ENCODE data around the gene NGEF. TPM values are rescaled to one million over a fixed set of nuclear protein-coding genes. Genes with fewer than 3 reads are reported as not detected.

Gene NGEF
- total and polyA plus RNA-seq, 10 of the 15 experiments (the other 5 are each of a cell fraction or from before 2014, with no cell fraction given): 0.12 TPM; not detected in 9

- H3K79me2 ChIP-seq (ENCODE audit: control insufficient read depth, insufficient read depth, low read length): no peaks in the 10 kb centered on the region
- intact Hi-C loops (cut with micrococcal nuclease; ENCODE audit: unreplicated experiment) (no loop called here), in situ Hi-C loops (cut with MboI) (no loop called here)
- POLR2A ChIA-PET: interaction anchor here (0.6 to 0.9 kb wide), 3 partner anchors 11 to 52 kb away, joined by 3 to 5 read pairs (median 3); partner anchors contain the start of gene INPP5D
- no peak overlapping the region for H3K9ac ChIP-seq (ENCODE audit: control insufficient read depth, insufficient read depth, low read length)
- H3K4me2 ChIP-seq (ENCODE audit: control insufficient read depth, insufficient read depth): no peak overlapping the region
- no peaks in the 10 kb centered on the region for H3K9me3 ChIP-seq (replicated peaks; ENCODE audit: control insufficient read depth, insufficient read depth, low read length)
- DNase-seq (ENCODE audit: low read depth, low spot score) (no peak), ATAC-seq (peak; percentile 51; the same call in 2 of the 3 replicates), FAIRE-seq (peak; percentile 13)
- RAD21 ChIA-PET (ENCODE audit: unreplicated experiment): no interaction called here
- H3K36me3 ChIP-seq (ENCODE audit: control insufficient read depth in 2 of 2, insufficient read depth in 2 of 2, low read length in 1 of 2): no peaks in the 10 kb centered on the region
- CTCF ChIA-PET: interaction anchor here (0.8 to 1.9 kb wide), 4 partner anchors 20 to 201 kb away, joined by 3 to 7 read pairs (median 4); no protein-coding TSS in a partner anchor
- H3K4me3 ChIP-seq: no peak overlapping the region
- H3K4me1 ChIP-seq (ENCODE audit: control insufficient read depth, insufficient read depth, low read length): no peaks in the 10 kb centered on the region
- H3K27ac ChIP-seq (ENCODE audit: control insufficient read depth, insufficient read depth): no peak overlapping the region
- 0 out of 4 replicates have a peak, but pooled peaks cover 0 to 2% of the 10 kb centered on the region in 2 experiments for H3K27me3 ChIP-seq (replicated peaks in 1 of 2; ENCODE audit: control insufficient read depth in 2 of 2, insufficient read depth in 2 of 2, low read length in 1 of 2)
- no TSS peak for BruUV-seq (replicated peaks)
- WGBS (ENCODE audit: insufficient coverage, insufficient replicate concordance, low lambda C conversion rate, missing lambda C conversion rate): 34% methylated on average over 4 of the region's 4 CpGs
- SMC1A ChIA-PET (ENCODE audit: uncharacterized antibody, unreplicated experiment): interaction anchor here (1.6 to 1.8 kb wide), 3 partner anchors 11 to 202 kb away, joined by 3 to 9 read pairs (median 3); partner anchors contain the start of genes ATG16L1 and INPP5D
- no peak for TF ChIP-seq MYC (IDR thresholded peaks at IDR 0.05; ENCODE audit: insufficient read depth, insufficient read length, insufficient replicate concordance, low read length, severe bottlenecking)
- TF ChIP-seq RAD21 (IDR thresholded peaks at IDR 0.05; ENCODE audit: insufficient read depth, low read depth, low read length): 0 out of 2 replicates have a peak, but pooled peaks have one; percentile 11
- no peak overlapping the region for H2AFZ ChIP-seq (ENCODE audit: control insufficient read depth, low read depth, low read length)
- H4K20me1 ChIP-seq (ENCODE audit: control insufficient read depth, insufficient read depth): no peaks in the 10 kb centered on the region; the same call in 1 of the 2 replicates
Measured at GRCh38 chr2:233049194-233049761, 36.2 kb upstream of the NGEF start.

- Histone ChIP-seq H3K4me2 (ENCODE audit: control insufficient read depth, insufficient read depth) (no peak overlapping the region), H4K20me1 (ENCODE audit: control insufficient read depth, insufficient read depth) (no peaks in the 10 kb centered on the region; the same call in 1 of the 2 replicates), H3K4me3 (no peak overlapping the region), H3K9me3 (replicated peaks; ENCODE audit: control insufficient read depth, insufficient read depth, low read length) (no peaks in the 10 kb centered on the region), H3K27me3 (replicated peaks in 1 of 2; ENCODE audit: control insufficient read depth in 2 of 2, insufficient read depth in 2 of 2, low read length in 1 of 2) (0 out of 4 replicates have a peak, but pooled peaks cover 0 to 2% of the 10 kb centered on the region in 2 experiments), H3K9ac (ENCODE audit: control insufficient read depth, insufficient read depth, low read length) (no peak overlapping the region), H3K36me3 (ENCODE audit: control insufficient read depth in 2 of 2, insufficient read depth in 2 of 2, low read length in 1 of 2) (no peaks in the 10 kb centered on the region), H3K27ac (ENCODE audit: control insufficient read depth, insufficient read depth) (no peak overlapping the region), H2AFZ (ENCODE audit: control insufficient read depth, low read depth, low read length) (no peak overlapping the region), H3K4me1 (ENCODE audit: control insufficient read depth, insufficient read depth, low read length) (no peaks in the 10 kb centered on the region), H3K79me2 (ENCODE audit: control insufficient read depth, insufficient read depth, low read length) (no peaks in the 10 kb centered on the region)
- CTCF ChIA-PET: interaction anchor here (0.7 to 1.9 kb wide), 4 partner anchors 19 to 237 kb away, joined by 3 to 7 read pairs (median 4); no protein-coding TSS in a partner anchor
- WGBS (ENCODE audit: insufficient coverage, insufficient replicate concordance, low lambda C conversion rate, missing lambda C conversion rate): 45% methylated on average over 10 of the region's 10 CpGs
- SMC1A ChIA-PET (ENCODE audit: uncharacterized antibody, unreplicated experiment): interaction anchor here (0.6 to 1.8 kb wide), 6 partner anchors 12 to 251 kb away, joined by 3 to 9 read pairs (median 3); partner anchors contain the start of gene ATG16L1
- POLR2A ChIA-PET: interaction anchor here (0.6 to 0.9 kb wide), 2 partner anchors 12 to 13 kb away, joined by 3 to 5 read pairs; partner anchors contain the start of gene INPP5D
- DNase-seq (ENCODE audit: low read depth, low spot score) (no peak), ATAC-seq (no peak), FAIRE-seq (no peak)
- intact Hi-C loops (cut with micrococcal nuclease; ENCODE audit: unreplicated experiment): no loop called here
- in situ Hi-C loops (cut with MboI): no loop called here
- RAD21 ChIA-PET (ENCODE audit: unreplicated experiment): no interaction called here
- no TSS peak for BruUV-seq (replicated peaks)
- TF ChIP-seq POLR2A (IDR thresholded peaks at IDR 0.05; ENCODE audit: low read depth, low read length): no peak
- no peak for TF ChIP-seq IKZF1 (conservative IDR thresholded peaks at IDR 0.05)
- no peak for TF ChIP-seq ZNF687 (IDR thresholded peaks at IDR 0.05)
- TF ChIP-seq TBL1XR1 (IDR thresholded peaks at IDR 0.05; ENCODE audit: low read depth, low read length): no peak
- no peak for TF ChIP-seq EZH2 (IDR thresholded peaks at IDR 0.05; ENCODE audit: borderline replicate concordance, control insufficient read depth, low read depth, low read length)
- no peak for TF ChIP-seq MEF2B (IDR thresholded peaks at IDR 0.05; ENCODE audit: partially characterized antibody, poor library complexity, severe bottlenecking)
- no peak for TF ChIP-seq NFIC (IDR thresholded peaks at IDR 0.05; ENCODE audit: low read depth, low read length)
- TF ChIP-seq NR2C2 (IDR thresholded peaks at IDR 0.05; ENCODE audit: borderline replicate concordance, control insufficient read depth, insufficient read length, low read depth): no peak
- no peak for TF ChIP-seq BRCA1 (IDR thresholded peaks at IDR 0.05; ENCODE audit: low read depth, low read length)
Measured at GRCh38 chr2:233048569-233049193, 35.6 kb upstream of the NGEF start.
